T-helper 1 cell treated with Interleukin-12 subunit alpha and Interleukin-12 subunit beta and Interleukin-4 antibody, amounts not matched to agents 30 μg/mL and 1 μg/mL, for 36 hours (primary cell): ENCODE data around the gene RFX2.
"Not testable (repeated sequence)": the region's sequence is repeated elsewhere in the genome, so short reads cannot be mapped to it uniquely, and the experiment has no call there.

Experiments
- H3K27ac Mint-ChIP-seq: one replicate; pipeline ENCODE4 v1.8.0; 2021; ENCODE audit warnings: mild to moderate bottlenecking, mixed read lengths
- H3K27me3 Mint-ChIP-seq: one replicate; pipeline ENCODE4 v1.8.0; 2021; ENCODE audit warnings: low read depth, mixed read lengths
- H3K36me3 Mint-ChIP-seq: one replicate; pipeline ENCODE4 v1.8.0; 2021; ENCODE audit warnings: low read depth, mixed read lengths
- H3K4me1 Mint-ChIP-seq: one replicate; pipeline ENCODE4 v1.8.0; 2021; ENCODE audit warnings: low read depth, mixed read lengths
- H3K4me3 Mint-ChIP-seq: one replicate; pipeline ENCODE4 v1.8.0; 2021; ENCODE audit warnings: mild to moderate bottlenecking, moderate library complexity, mixed read lengths
- H3K9me3 Mint-ChIP-seq: one replicate; pipeline ENCODE4 v1.8.0; 2021; ENCODE audit warnings: mixed read lengths

Gene RFX2

DNA sequence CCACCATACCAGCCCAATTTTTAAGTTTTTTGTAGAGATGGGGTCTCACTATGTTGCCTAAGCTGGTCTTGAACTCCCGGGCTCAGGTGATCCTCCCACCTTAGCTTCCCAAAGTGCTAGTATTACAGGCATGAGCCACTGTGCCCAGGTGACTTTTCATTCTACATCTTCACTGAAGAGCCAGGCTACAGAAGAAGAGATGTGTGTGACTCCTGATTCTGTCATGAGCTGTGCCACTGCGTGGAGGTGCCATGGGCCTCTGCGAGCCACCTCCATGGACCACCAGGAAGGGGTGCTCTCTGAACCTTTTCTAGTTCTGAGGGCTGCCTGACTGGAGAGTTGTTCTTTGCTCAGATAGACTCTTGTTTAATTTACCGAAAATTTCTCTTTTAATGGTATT lies 75.8 kb downstream of the RFX2 start:
- Mint-ChIP-seq H3K9me3 (no peaks in the 10 kb centered on the region), H3K36me3 (peaks cover 8% of the 10 kb centered on the region), H3K27ac (no peak overlapping the region), H3K4me3 (no peak overlapping the region), H3K4me1 (peaks cover 11% of the 10 kb centered on the region), H3K27me3 (no peaks in the 10 kb centered on the region)

DNA sequence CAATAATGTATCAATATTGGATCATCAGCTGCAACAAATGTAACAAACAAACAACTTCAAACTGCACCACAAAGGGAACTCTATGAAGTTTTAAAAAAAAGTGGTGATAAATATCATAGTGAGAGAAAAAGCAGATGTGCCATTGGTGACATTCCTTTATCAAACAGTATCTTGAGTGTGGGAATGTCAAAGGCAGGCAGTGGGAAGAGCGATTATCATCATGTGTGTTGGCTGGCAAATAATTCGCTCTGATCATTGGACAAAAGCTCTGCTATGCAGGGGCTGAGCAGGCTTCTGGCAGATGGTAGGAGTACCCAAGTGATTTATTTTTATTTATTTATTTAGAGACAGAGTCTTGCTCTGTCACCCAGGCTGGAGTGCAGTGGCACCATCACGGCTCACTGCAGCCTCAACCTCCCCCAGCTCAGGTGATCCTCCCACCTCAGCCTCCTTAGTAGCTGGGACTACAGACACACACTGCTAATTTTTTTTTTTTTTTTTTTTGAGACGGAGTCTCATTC lies 76.5 kb downstream of the RFX2 start:
- H3K4me3 Mint-ChIP-seq = no peak overlapping the region
- H3K36me3 Mint-ChIP-seq = peaks cover 2% of the 10 kb centered on the region
- peaks cover 5% of the 10 kb centered on the region for H3K4me1 Mint-ChIP-seq
- H3K9me3 Mint-ChIP-seq = no peaks in the 10 kb centered on the region
- H3K27me3 Mint-ChIP-seq = no peaks in the 10 kb centered on the region
- no peak overlapping the region for H3K27ac Mint-ChIP-seq

DNA sequence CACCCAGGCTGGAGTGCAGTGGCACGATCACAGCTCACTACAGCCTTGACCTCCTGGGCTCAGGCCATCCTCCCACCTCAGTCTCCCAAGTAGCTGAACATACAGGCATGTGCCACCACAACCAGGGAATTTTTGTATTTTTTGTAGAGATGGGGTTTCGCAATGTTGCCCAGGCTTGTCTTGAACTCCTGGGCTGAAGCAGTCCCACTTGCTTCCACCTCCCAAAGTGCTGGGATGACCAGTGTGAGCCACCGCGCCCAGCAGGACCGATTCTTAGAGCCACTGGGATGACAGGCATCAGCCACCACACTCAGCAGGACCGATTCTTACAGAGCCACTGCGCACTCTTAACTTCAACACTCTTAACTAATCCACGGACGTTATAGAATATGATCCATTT lies 77.5 kb downstream of the RFX2 start:
- H3K27me3 Mint-ChIP-seq = no peaks in the 10 kb centered on the region
- H3K4me1 Mint-ChIP-seq = peaks cover 2% of the 10 kb centered on the region
- no peak overlapping the region for H3K27ac Mint-ChIP-seq
- H3K36me3 Mint-ChIP-seq = peaks cover 2% of the 10 kb centered on the region
- no peak overlapping the region for H3K4me3 Mint-ChIP-seq
- H3K9me3 Mint-ChIP-seq = no peaks in the 10 kb centered on the region

DNA sequence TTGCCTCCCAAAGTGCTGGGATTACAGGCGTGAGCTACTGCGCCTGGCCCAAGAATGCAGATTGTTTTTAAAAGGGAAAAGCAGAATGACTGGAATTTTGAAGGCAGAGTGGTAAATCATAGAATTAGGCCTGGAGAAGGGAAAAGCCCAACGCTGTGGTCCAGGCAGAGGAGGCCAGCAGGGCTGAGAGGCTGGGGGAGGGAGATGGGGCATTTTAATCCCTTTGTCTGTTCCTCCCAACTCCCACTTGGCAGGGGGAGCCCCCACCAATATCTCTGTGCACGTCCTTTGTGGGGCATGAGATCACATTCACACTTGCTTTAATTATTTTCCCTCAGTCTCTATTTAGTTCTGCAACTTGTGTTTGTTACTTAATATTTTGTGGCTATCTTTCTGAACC lies 77.9 kb downstream of the RFX2 start:
- Mint-ChIP-seq H3K9me3 (no peaks in the 10 kb centered on the region), H3K4me3 (no peak overlapping the region), H3K27me3 (no peaks in the 10 kb centered on the region), H3K4me1 (no peaks in the 10 kb centered on the region), H3K27ac (no peak overlapping the region), H3K36me3 (no peaks in the 10 kb centered on the region)

DNA sequence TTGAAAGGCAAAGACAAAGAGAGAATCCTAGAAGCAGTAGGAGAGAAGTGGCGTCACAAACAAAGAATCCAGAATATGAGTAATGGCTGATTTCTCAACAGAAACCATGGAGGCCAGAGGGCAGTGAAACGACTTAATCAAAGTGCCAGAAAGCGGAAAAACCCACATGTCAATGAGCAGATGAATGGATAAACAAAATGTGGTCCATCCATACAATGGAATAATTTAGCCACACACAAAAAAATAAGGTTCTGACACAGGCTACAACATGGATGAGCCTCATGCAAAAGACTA lies 80.1 kb downstream of the RFX2 start:
- Mint-ChIP-seq H3K4me1 (no peaks in the 10 kb centered on the region), H3K4me3 (no peak overlapping the region), H3K27ac (no peak overlapping the region), H3K27me3 (no peaks in the 10 kb centered on the region), H3K9me3 (no peaks in the 10 kb centered on the region), H3K36me3 (no peaks in the 10 kb centered on the region)

DNA sequence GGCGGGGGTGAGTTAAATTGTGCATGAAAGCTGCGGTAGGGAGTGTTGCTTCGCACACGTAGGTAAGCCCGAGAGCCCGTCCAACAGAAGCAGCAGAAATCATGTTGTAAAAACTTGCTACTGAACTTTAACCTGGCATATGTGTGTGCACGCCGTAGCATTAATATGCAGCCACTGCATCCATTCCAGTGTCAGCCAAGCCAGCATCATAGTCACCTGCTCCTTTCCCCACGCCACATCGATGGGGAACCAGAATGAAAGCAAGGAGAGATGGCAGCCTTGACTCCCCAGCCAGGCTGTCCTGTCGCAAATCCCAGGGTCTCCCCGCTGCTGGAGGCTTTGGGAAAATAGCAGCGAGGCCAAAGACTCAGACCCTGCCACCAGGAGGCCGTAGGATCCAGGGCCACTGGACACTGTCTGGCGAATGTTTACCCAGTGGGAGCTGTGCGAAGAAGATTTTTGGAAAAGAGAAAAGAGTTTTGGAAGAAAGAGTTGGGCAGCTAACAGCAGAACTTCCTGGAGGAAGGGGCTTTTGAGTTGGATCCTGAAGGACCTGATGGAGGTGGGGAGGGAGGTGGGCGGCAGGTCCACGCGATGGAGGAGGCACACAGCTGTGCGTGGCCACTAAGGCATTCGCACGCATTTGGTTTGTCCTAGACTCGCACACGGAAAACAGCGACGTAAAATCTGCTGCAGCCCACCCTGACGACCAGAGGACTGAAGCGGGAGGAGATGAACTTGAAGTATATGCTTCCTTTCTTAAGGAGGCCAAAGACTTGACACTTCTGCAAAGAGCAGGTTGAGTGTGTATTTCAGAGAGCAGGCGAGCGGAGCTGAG lies 83.7 kb downstream of the RFX2 start:
- Mint-ChIP-seq H3K4me1 (no peaks in the 10 kb centered on the region), H3K27ac (no peak overlapping the region), H3K4me3 (no peak overlapping the region), H3K9me3 (no peaks in the 10 kb centered on the region), H3K36me3 (no peaks in the 10 kb centered on the region), H3K27me3 (no peaks in the 10 kb centered on the region)

DNA sequence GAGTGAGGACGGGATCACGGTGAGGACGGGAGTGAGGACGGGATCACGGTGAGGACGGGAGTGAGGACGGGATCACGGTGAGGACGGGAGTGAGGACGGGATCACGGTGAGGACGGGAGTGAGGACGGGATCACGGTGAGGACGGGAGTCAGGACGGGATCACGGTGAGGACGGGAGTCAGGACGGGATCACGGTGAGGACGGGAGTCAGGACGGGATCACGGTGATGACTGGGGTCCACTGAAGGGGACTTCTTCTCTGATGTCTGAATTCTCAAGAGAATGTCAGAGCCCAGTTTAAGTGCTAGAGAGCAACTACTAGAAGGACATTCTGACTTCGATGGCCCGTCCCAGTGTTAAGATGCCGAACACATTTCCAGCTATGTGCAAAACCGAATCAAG lies 85.5 kb downstream of the RFX2 start:
- not testable (repeated sequence) for H3K4me1 Mint-ChIP-seq, H3K4me3 Mint-ChIP-seq, H3K27me3 Mint-ChIP-seq, H3K27ac Mint-ChIP-seq, H3K36me3 Mint-ChIP-seq, H3K9me3 Mint-ChIP-seq

DNA sequence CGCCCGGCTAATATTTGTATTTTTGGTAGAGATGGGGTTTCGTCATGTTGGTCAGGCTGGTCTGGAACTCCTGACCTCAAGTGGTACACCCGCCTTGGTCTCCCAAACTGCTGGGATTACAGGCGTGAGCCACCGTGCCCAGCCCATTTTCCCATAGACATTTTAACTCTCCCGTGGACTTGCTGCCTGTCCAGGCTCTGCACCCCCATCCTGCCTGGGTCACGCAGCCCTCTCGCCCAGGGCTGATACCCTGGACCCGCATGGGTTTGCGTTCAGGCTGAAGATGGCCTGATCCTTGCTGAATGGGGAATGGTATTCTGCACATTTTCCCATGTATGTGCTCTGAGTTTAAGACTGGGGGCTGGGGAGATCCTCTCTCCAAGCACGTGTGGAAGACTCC lies 86.4 kb downstream of the RFX2 start:
- Mint-ChIP-seq H3K4me3 (no peak overlapping the region), H3K9me3 (no peaks in the 10 kb centered on the region), H3K27ac (no peak overlapping the region), H3K27me3 (no peaks in the 10 kb centered on the region), H3K36me3 (no peaks in the 10 kb centered on the region), H3K4me1 (no peaks in the 10 kb centered on the region)

DNA sequence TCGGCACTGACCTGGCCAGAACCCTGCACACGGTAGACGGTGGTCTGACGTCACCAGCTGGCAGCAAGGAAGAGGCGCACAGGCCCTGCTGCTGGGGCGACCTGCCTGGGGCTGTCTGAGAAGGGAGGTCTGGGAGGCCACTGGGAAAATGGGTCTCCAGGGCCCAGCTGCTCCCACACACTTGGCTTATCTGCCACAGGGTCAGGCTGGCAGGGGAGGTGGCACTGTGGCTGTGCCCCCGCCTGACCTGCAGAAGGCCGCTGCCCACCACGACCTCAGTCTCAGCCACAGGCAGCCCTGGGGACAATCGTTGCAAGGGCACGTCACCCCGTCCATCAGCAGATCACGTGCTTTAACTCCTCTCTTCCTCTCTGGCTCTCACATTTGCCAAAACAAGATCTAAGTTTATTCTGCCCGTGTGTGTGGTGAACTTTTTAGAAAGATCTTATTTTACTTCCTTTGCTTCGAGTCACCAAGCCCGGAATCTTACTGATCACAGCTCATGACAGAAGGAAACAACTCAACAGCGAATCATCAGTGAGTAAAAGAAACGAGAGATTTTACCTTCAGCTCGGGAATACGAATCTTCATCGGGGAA lies 87.1 kb downstream of the RFX2 start:
- Mint-ChIP-seq H3K4me1 (no peaks in the 10 kb centered on the region), H3K27ac (no peak overlapping the region), H3K4me3 (no peak overlapping the region), H3K36me3 (no peaks in the 10 kb centered on the region), H3K9me3 (no peaks in the 10 kb centered on the region), H3K27me3 (no peaks in the 10 kb centered on the region)

DNA sequence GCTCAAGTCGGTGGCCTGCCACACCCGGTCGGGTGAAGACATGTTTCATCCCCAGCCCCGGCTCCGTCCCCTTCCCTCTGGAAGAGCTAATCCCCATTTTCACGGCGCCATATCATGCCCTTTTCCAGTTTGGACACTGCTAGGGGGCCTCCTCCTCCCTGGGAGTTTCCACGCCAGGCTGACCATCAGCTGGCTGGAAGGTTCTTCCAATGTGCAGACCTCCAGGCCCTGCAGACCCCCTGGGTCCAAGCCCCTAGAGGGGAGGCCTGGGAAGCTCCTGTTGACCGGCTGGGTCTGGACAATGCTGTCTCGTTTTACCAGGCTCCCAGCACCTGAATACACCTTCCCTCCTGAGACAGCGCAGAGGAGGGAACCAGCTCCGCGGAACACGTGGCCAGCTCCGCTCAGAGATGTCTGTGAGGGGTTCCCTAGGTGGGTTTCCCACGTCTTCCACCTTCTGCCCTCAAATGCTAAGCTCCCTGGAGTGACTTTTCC lies 87.7 kb downstream of the RFX2 start:
- no peaks in the 10 kb centered on the region for H3K27me3 Mint-ChIP-seq
- no peaks in the 10 kb centered on the region for H3K36me3 Mint-ChIP-seq
- H3K4me1 Mint-ChIP-seq = no peaks in the 10 kb centered on the region
- no peak overlapping the region for H3K27ac Mint-ChIP-seq
- H3K9me3 Mint-ChIP-seq = no peaks in the 10 kb centered on the region
- H3K4me3 Mint-ChIP-seq = no peak overlapping the region

DNA sequence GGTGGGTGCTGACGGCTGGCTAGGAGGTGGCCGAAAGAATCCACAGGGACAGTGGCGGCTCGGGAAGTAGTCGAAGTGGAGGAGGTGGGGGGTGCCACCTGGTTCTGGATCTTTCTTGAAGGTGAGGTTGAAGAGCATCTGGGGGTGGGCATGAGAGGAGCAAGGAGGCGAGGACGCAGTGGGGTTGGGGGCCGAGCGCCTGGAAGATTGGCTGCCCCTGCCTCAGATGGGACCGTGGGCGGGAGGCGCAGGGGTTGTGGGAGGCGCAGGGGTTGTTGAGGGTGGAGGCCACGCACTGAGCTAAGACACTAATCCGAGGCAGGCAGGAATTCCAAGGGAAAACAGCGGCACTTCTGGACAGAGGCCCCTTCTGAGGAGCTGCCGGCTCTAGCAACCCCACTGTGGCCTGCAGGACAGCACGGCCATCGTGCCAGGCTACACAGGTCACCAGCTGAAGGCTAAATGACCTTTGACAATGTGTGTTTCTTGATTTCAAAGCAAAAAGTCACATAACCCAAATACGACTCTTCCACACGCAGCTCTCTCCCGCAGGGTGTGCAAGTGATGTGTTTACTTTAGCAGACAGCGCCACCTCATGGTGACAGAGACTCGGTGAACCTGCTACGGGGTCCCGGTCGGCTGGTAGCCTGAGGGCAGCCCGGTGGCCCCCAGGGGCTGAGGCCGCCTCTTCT lies 88.3 kb downstream of the RFX2 start:
- Mint-ChIP-seq H3K36me3 (no peaks in the 10 kb centered on the region), H3K9me3 (no peaks in the 10 kb centered on the region), H3K27ac (no peak overlapping the region), H3K4me1 (no peaks in the 10 kb centered on the region), H3K4me3 (no peak overlapping the region), H3K27me3 (no peaks in the 10 kb centered on the region)

DNA sequence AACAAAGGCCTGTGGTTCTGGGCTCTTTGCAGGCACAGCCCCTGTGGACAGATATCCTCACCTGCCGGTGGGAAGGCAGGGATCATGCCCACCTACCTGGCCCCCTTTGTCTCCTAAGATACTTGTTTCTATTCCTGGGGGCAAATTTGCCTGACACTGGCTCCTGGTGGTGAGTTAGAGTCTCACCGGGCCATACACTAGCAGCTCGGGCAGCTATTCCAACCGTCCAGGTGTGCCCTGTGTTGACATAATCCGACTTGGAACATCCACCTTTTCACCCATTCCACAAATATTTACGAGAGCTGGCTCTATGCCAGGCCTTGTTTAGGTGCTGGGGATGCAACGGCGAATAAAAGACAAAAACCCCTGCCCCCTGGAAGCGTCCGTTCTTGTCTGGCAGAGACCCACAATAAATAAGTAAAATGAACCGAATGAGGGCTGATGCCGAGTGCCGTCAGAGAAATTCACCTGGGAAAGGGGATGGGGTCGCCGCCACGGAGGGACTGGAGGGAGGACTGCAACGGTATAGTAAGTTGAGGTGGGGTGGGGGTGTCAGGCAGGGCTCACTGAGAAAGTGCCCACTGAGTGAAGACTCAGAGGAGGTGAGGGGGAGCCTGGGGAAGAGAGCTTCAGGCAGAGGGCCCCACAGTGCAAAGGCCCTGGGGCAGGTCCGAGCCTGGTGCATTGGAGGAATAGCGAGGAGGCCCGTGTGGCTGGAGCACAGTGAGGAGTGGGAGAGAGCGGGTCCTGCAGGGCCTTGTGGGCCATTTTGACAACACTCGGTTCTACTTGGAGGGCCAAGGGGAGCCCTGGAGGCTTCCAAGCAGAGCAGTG lies 89.1 kb downstream of the RFX2 start:
- no peaks in the 10 kb centered on the region for H3K9me3 Mint-ChIP-seq
- no peaks in the 10 kb centered on the region for H3K36me3 Mint-ChIP-seq
- no peaks in the 10 kb centered on the region for H3K4me1 Mint-ChIP-seq
- H3K27ac Mint-ChIP-seq = no peak overlapping the region
- H3K27me3 Mint-ChIP-seq = no peaks in the 10 kb centered on the region
- no peak overlapping the region for H3K4me3 Mint-ChIP-seq

DNA sequence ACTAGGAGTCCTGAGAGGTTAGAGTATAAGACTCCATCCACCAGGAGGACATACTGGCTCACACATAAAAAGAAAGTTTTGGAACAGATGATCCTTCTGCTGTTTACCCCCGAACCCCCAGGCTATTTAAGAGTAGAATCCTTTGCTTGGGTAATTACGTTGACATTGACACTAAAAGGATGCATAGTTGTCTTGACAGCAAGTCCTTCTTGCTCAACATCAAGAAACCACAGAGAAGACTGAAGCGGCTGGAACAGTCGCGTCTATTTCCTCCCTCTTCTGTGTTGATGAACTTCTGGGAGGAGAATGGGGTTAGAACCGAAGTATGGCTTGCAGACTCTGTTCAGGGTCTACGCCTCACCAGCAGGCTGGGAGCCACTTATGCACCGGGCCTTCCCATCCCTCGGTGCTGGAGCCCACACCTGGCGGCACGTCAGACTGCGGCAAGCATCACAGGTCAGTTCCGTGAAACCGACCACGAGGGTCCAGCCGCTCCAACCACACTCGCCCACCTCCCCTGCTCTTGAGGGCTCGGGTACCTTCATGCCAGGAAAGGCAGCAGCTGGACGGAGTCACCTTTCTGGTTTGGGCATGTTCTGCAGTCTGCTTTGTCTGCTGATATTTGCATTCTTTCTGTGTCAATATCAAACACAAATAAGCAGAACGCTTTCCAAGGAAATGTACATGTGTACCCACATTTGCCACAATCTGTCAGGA lies 90.0 kb downstream of the RFX2 start:
- no peaks in the 10 kb centered on the region for H3K4me1 Mint-ChIP-seq
- H3K9me3 Mint-ChIP-seq = no peaks in the 10 kb centered on the region
- H3K4me3 Mint-ChIP-seq = no peak overlapping the region
- H3K27me3 Mint-ChIP-seq = no peaks in the 10 kb centered on the region
- no peaks in the 10 kb centered on the region for H3K36me3 Mint-ChIP-seq
- H3K27ac Mint-ChIP-seq = no peak overlapping the region

DNA sequence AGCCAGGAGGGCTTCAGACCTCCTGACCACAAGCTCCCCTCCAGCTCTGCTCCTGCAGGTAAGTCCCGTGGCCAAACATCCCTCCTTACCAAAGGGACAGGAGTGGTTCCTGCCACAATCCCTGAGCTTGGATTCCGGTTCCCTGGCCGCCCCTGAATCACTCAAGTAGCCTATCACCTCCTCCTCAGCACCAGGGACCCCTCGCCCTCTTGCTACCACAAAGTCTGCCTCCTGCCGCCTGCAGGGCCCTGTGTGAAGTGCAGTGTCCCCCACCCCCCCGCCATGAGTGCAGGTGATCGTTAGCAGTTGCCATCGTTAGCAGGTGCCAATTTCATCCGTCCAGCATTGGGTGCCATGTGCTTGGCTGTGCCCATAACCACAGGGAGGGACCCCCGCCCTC lies 91.5 kb downstream of the RFX2 start:
- no peaks in the 10 kb centered on the region for H3K4me1 Mint-ChIP-seq
- H3K27ac Mint-ChIP-seq = no peak overlapping the region

More for the DNA sequence above, 91.5 kb downstream of the RFX2 start:
- Mint-ChIP-seq H3K27me3 (no peaks in the 10 kb centered on the region), H3K4me3 (no peak overlapping the region), H3K36me3 (no peaks in the 10 kb centered on the region), H3K9me3 (no peaks in the 10 kb centered on the region)
